ENCODE measurements around the gene TTC23L.
"Not testable (repeated sequence)": the region's sequence is repeated elsewhere in the genome, so short reads cannot be mapped to it uniquely, and the experiment has no call there.

Gene TTC23L

GRCh38 chr5:34838785-34839714, at the start of gene TTC23L:
TTC23L (plus strand) TSS chr5:34839164; CDS start chr5:34840672, 1,508 bp downstream.
- peak; percentile 97 for DNase-seq

DNA sequence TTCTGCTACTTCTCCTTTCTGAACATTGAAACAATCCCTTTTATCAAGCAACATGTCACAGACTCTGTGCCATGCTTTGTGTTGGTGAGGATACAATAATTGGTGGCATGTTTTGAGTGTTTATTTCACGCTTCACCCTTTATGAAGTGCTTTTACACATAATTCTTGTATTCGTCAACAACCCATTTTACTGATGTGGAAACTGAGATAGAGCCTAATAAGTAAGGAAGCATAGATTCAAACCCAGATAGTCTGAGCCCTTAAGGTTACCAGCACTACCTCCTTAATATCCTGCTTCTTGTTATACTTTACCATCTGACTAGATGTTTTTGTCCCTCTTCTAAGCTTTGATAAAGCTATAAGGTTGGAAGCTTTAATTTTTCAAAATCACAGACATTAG, 49.3 kb upstream of the TTC23L start:
- DNase-seq: no peak

- no peak for DNase-seq
These were observed 48.9 kb upstream of the TTC23L start for GRCh38 chr5:34790069-34790468.

- no peak for DNase-seq
These were observed 47.2 kb upstream of the TTC23L start for GRCh38 chr5:34791761-34792244.

DNA sequence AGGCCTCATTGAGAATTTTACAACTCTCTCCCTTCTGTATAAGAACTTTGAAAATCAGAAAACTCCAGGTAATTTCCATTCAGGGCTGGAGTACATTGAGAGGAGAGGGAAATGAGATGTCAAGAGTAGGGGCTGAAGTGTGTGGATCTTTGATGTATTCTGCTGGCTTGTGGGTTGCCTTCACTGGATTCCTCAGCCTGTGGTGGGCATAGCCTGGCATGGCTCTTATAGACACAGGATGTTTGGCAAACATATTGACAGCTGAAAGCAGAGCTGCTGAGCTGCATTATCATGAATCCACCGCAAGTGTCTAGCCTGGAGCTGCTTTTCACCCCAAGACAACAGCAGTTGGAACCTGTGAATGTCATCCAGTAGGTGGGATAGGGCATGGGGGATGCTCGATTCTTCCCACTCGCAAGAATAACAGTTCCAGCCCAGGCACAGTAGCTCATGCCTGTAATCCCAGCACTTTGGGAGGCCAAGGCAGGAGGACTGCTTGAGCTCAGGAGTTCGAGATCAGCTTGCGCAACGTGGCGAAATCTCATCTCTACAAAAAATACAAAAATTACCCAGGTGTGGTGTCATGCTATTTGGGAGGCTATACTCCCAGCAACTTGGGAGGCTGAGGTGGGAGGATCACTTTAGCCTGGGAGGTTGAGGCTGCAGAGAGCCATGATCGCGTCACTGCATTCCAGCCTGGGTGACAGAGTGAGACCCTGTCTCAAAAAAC, 36.0 kb upstream of the TTC23L start:
- no peak for DNase-seq

DNA sequence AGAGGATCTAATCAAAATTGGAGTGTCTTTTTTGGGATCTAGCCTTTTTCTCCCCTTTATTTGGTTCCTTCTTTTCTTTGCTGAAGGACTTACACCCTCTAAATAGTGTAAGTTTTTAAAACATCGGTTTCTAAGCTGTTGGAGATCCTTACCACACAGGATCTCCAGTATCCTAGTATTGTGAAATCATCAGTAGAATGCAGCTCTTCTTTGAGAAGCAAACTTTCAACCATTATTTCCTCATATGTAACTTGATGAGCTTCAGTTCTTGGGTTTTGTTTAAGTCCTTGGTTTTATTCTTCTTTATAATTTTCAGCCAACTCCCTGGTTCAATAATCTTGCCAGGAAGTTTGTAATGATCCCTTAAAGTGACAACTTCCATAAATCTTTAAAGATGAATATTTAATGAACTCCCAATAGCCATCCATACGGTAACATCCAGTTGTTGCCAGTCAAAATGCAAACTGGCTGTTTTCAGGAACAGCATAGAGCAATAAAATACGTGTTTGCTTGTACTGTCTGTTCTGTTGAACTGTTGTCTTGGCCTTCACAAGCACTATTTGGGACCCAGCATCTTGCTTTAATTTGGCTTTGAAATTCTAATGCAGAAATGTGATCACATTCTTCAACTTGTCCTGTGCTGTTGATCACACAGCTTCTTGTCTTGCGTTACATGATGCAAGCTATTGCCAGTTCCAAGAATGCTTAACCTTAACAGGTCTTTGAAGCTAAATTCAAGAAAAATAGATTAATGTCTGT, 34.8 kb upstream of the TTC23L start:
- DNase-seq: no peak

DNA sequence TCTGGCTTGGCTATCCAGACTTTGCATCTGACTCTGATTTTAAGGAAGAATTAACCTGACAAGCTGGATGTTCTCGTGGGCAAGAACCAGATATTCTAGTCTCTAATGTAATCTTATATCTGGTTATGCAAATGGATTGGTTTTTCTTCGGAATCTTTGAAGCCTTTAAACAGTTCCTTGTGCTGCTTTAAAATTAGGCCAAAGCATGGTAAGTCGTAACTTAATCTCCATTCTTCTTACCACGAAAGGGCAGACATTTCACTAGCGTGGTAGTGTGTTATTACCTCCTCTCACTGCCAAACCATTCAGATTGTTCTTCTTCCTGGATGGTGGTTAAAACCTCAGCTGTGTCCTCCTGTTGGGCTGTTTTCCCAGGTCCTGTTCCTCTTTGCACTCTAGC, 34.1 kb upstream of the TTC23L start:
- DNase-seq: no peak

DNA sequence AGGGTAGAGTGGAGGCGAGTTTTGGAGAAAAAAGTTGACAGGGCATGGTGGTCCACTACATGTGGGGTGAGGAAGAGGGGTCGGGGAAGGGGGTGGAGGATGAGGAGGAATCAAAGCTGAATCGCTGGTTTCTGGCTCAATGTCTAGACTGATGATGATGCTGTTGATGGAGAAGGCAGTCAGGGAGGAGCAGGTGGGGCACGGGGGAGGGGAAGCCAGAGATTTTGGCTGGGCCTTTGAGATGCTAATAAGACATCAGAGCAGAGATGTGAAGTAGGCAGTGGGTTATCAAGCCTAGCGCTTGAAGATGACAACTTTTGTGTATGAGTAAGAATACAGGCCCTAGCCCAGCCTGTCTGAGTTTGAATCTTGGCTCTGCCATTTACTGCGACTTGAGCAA, 32.4 kb upstream of the TTC23L start:
- DNase-seq: no peak

DNA sequence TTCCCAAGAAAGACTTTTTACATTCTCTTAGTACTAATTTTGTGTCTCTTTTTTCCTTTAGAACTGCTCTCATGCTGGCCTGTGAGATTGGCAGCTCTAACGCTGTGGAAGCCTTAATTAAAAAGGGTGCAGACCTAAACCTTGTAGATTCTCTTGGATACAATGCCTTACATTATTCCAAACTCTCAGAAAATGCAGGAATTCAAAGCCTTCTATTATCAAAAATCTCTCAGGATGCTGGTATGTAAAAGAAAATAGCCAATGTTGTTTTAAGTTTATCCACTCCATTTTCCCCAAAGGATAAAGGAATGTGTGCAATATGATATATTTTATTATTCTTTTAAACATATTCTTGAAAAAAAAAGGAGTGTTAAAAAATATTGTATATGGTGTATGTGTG, 27.3 kb upstream of the TTC23L start:
- DNase-seq: no peak

DNA sequence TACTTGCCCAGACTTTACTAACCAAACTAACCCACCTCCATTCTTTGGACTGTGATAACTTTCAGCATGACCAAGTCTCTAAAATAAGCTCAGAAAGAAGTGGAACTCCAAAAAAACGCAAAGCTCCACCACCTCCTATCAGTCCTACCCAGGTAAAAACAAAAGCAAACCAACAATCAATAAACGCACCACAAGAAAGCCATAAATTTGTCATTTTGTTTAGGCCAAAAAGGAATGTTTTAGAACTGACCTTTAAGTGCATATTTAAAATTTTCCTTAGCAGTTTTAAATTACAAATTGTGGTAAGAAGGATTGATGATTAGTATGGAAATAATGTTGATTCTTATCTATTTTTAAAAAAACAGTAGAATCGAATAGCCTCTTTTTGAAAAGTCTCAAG, 25.5 kb upstream of the TTC23L start:
- no peak for DNase-seq

DNA sequence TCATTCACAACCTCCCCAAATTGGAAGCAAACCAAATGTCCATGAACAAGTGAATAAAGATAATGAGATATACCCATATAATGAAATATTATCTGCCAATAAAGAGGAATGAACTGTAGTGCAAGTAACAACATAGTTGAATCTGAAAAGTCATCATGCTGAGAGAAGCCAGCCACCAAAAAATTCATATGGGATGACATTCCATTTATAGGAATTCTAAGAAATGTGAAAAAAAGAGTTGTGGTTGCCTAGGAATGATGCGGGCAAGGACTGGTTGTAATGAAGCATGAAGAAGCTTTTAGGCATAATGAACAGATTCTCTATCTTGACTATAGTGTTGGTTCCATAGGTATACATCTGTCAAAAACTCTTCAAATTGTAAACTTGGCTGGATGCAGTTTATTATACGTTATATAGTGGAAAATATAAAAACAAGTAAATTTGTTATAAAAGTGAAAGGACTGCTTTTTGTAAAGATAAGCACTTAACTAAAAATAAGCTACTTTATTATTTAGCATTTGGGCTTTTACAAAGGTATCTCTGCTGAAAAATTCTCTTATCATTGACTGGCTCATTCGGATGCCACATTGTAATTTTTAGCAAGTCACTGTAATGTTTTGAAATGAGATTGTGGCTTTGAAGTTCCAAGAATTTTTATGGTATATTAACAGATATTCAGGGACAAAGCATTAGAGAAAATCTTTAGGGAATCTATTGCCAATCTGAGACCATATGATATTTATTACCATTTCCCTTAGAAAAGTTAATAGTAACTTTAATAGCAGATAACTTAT, 21.2 kb upstream of the TTC23L start:
- no peak for DNase-seq

GRCh38 chr5:34818717-34819116, 20.2 kb upstream of the TTC23L start:
- DNase-seq: no peak

DNA sequence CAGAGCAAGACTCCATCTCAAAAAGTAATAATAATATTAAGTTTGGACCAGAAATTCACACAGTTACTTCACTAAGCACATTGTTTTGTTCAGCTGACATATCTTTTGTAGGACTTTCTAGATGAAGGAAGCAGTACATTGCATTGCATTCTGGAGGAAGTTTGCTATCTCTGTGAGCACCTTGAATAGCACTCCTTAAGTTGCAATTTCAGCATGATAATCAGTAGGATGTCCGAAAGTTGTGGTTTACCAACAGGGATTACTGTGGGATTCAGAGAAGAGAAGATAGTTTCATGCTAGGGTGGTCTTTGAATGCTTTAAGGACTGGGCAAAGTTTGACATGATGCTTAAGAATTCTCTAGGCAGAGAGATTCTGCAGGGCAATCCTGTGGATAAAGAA, 18.4 kb upstream of the TTC23L start:
- no peak for DNase-seq

GRCh38 chr5:34822956-34823715, 15.8 kb upstream of the TTC23L start:
- DNase-seq: no peak

DNA sequence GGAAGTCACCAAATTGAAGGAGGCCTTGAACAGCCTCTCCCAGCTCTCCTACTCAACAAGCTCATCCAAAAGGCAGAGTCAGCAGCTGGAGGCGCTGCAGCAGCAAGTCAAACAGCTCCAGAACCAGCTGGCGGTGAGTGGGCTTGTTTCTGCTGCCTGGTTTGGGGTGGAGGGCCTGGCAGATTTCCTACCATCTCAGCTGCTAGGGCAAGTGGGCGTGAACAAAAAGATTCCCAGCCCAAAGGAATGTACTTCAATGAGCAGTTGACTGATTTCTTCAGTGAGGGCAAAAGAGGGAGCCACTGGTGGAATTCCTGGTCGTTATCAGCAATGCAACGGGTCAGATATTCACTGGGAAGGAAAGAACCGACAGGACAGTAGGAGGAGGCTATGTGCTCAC, 12.6 kb upstream of the TTC23L start:
- no peak for DNase-seq

DNA sequence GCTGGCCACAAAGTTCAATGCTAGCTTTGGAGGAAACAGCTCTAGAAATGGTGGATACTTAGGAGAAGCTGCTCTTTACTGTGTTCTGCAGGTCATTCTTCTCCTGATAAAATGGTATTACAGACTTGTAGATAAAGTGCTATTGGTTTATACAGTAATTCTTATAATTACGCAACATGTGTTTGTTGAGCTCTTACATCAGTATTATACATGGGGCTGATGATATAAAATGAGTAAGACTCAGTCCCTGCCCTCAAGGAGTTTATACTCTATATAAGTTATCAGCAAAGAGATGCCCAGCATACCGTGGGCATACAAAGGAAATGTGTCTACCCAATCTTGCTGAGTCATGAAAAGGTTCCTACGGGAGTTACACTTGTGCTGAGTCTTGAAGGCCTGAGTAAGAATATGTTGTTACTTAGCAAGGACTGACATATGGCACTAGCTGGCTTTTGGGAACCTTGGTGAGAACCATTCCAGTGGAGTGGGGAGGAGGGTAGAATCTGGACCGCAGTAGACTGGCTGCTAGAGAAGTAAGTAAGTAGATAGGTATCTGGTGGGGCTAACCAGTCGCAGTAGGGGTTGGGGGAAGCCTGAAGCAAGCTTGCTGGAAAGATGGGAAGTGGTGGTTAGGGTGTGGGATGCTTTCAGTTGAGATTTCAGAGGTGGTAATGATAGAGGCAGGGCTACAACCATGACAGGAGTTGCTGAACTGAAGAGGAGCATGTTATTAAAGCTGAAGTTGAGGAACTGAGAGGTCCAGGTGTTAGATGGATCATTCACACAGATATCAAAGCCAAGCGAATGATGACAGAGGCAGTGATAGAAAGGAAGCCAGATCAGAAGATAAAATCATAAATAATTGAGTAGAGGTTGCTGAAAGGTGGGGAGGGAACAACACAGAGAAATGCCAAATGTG, 11.1 kb upstream of the TTC23L start:
- no peak for DNase-seq

DNA sequence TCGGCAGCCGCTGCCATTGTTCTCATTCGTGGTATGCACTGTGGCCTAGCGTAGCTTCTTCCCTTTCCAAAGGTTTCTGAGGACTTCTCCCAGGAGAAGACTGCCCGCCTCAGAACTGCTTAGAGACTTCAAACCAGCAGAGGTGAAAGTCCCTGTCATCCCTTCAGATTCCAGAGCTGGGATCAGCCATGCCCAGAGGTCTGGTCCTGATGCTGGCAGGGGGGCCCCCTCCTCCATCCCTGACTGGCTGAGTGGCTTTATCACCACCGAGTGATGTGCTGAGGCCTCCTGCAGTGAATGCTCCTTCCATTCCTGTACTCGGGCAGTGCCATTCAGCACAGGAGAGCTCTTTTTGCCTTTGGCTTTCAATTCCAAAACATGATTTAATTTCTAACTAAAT, 8.1 kb upstream of the TTC23L start:
- DNase-seq: not testable (repeated sequence)

DNA sequence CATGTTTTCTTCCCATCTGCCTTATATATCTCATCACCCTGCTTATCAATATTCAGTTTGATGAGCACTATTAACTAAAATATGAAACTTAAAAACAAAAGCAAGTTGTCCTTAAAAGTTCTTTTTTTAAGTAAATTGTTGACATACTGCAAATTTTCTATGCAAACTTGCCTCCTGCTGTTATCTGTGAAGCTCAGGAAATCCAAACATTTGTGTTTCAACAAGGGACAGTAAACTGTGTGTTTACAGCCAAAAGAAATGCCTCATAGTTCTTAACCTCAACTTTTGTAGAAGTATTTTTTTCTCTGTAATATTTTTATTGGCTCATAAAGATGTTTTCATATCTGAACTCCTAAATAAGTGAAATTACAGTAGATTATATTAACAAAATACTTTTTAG, 7.7 kb upstream of the TTC23L start:
- DNase-seq: no peak

DNA sequence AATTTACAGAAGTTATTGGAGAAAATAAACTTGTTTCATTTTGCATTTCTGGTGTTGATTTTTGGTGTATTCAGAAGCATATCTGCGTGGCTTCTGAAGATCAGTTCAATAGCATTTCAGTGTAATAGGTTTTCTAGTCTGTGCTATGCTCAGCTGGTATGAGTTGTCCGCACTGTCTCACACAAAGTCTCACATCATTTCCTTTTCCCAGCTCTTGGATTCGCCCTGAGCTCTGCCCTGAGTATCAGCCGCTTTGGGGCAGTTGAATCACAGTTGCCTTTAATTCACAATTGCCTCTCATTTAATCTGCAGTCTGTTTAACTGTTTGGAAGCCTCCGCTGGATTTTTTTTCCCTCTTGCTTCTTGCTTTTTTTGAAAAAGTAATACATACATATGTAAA, 6.4 kb upstream of the TTC23L start:
- DNase-seq: no peak

GRCh38 chr5:34833090-34833489, 5.9 kb upstream of the TTC23L start:
- no peak for DNase-seq
